NCI-H1436 treated with DMSO at 0.1 percent for 48 hours (cell line): ENCODE measurements around the gene BLMH.

Experiments used
- DNase-seq: peaks from one replicate; lab custom pipeline; 2025; lab: John Stamatoyannopoulos, UW

BLMH gene, protein sequence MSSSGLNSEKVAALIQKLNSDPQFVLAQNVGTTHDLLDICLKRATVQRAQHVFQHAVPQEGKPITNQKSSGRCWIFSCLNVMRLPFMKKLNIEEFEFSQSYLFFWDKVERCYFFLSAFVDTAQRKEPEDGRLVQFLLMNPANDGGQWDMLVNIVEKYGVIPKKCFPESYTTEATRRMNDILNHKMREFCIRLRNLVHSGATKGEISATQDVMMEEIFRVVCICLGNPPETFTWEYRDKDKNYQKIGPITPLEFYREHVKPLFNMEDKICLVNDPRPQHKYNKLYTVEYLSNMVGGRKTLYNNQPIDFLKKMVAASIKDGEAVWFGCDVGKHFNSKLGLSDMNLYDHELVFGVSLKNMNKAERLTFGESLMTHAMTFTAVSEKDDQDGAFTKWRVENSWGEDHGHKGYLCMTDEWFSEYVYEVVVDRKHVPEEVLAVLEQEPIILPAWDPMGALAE

DNA sequence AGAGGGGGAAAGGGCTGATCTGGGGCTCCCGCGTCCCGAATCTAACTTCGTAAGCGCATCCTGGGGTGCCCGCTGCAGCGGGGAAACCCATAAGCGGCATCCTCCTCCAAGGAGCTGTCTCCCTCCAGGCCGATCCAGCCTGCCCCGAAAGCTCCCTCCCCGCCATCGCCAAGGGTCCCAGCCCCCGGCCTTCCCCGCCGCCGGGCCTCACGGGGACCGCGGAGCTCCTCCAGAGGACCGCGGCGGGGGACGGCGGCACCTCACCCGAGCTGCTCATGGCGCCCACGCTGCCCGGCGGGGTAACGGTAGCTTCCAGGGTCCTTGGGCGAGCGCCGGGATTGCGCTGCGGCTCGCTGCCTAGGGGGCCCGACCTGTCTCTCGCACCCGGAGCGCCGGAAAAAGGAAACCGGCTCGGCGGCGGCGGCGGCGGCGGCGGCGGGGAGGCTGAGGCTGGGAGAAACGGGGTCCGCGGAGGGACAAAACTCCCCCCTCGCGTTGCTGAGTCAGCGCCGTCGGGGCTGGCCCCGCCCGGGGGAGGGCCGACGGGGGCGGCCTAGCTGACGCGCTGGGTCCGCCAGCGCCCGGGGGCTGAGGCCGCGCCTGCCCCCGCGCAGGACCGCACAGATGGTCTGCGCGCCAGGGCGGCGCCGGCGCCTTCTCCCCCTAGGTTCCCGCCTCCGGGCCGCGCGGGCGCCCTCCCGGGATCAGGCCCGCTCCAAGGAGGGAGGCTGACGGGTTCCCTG, at the start of gene BLMH:
BLMH (minus strand) TSS at position 402 of the 743 bp plus-strand sequence; CDS start at position 277, 125 bp downstream.
- no peak for DNase-seq

DNA sequence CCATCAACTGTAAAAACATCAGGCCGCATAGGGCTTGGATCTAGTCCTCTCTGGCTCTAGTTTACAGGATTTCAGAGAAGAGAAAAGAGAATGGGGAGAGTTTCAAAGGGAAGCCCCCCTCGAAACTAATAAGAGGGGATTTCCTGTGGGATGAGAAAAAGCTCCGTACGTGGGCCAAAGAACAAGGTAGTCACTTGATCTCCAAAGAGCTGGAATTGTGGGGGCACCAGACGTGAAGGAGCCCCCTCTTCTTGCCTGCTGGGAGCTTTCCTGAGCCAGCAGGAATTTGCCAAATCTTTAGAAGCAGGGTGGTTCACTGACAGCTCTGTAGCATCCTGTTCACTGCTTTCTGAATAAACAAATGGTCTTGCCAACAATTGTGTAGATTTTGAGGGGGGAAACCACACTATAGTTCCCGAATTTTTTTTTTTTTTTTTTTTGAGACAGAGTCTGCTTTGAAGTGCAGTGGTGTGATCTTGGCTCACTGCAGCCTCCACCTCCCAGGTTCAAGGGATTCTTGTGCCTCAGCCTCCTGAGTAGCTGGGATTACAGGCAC, 49.1 kb upstream of the BLMH start:
- no peak for DNase-seq

DNA sequence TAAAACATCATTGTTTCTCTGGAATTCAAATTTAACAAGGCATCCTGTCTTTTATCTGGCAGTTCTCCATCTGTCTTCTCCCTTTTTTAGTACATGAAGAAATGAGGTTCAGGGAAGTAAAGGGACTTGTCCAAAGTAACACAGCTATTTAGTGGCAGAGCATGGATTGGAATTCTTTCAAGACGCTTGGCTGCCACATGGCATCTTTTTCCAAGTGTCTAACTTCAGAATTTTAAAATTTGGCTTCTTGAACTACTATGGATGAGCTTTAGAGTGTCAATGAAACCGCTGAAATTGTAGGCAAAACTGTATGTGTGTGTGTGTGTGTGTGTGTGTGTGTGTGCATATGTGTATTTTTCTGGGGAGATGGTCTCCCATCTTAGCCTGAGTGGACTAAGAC, 47.3 kb upstream of the BLMH start:
- DNase-seq: no peak

DNA sequence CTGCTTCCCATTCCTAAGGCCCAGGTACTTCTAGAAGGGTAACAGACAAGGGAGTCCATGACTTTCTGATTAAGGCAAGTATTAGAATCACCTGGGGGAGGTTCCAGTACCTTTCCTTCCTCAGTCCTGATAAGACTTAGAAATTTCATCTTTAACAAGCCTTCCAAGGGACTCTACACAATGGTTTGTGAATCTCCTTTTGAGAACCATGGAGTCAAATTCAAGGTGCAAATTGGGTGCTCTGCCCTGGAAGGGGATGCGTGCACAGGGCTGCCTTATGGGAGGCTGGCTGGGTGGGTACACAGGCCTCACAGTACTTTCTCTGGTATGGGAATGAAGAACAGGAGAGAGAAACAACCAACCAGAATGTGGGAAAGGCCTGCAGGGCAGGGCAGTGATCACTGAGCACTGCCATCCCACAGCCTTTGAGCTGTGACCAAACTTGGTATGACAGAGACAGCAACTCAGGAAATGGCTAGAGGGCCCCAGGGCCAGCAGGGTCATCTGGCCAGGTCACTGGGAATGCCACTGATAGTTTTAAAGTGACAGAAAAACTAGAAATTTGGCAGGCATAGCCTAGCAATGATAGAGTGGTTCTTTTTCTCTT, 45.8 kb upstream of the BLMH start:
- no peak for DNase-seq

DNA sequence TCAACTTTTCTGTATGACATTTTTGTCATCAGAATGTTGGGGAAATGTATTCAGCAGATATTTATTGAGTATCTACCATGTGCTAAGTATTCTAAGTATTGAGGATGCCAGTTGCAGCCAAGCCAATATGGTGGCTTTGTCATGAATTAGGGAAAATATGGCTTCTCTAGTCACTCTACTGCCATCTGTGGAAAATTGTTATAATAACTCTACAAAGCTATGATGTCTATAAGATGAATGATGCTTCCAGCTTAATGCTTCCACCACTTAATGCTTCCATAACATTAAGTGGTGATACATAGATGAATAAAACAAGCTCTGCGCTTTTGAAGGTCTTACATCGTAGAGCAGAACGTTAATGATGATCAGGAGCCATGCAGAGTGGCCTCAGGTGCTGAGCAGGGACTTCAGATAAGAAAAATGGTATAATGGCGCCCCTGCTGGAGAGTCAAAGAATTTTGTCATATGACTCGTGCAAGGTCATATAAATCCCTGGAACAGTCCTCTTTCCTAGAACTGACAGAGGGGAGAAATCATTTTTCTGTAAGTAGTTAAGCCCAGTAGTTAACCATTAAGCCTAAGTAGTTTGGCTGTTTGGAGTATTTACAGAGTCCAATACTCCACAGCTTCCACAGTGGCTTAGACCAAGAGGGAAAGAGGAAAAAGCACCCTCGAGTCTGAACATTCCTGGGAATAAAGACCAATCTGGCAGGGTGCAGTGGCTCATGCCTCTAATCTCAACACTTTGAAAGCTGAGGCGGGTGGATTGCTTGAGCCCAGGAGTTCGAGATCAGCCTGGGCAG, 44.8 kb upstream of the BLMH start:
- peak; percentile 30 for DNase-seq

DNA sequence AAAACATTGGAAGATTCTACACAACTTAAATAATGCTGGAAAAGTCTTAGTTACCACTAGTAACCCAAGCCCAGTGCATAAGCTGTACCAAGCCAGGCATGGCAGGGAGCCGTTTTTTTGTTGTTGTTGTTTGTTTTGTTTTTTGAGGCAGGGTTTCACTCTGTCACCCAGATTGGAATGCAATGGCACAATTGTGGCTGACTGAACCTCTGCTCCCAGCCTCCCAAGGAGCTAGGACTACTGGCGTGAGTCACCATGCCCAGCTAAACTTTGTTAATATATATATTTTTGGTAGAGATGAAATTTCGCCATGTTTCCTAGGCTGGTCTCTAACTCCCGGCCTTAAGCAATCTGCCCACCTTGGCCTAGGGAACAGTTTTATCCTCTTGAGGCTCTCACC, 42.7 kb upstream of the BLMH start:
- DNase-seq: no peak

DNA sequence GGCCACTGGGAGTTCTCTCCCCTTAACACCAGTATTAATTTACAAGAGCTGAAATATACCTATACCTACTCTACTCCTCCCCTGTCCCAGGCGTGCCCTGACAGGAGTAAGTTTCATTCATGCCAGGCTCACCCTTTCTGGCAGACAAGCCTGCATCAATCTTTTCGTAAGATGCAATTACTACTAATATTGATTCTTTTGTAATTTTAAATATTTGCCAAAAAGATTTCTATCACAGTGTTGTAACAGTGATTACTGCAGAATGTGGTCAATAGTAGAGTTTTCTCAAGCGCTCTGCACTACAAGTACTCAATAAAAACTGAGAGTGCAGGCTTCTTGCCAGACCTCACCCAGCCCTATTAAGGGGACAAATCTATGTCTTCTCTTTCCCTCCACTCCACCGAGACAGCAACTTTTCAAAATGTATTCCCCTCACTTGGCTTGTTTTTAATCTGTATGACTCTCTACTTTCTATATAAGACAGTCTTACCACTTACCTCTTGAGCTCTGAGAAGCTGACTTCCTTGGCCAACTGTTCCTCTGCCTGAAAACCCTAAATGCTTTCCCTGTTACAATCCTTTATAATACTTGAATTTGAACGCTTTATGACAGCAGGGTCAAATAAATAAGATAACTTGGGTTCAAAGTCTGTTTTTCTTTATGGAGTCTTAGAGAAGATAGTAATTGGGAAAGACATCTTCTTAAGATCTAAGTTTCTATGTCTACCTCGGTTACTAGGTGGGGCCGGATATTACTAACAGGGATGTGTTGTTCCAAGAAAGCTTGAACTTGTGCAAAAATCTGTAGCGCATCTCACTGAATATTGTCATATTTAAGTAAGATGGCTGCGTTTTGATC, 42.0 kb upstream of the BLMH start, which contains the start of gene TMIGD1:
TMIGD1 (minus strand) TSS at position 555 of the 858 bp plus-strand sequence. CDS start 1,924 bp downstream, outside the sequence.
- no peak for DNase-seq

DNA sequence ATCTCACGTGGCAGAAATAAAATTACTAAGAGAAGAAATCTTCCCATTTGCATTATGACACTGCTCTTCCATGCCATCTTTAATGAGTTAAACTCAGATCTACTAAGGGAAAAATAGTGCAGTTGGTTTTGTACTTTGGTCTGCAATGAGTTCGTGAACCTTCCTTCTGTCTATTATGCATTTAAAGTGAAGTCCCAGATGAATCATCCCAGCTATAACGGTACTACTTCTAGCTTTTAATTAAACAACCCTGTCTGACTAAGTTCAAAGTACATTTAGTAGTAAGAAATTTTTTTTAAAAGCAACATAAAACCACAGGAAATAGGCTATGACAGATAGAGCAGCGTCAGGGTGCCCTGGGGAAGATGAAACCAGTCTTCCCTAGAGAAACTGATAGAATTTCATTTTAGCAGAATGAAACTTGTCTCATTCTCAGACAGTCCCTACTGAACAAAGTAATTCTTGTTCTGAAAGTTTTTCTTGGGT, 40.4 kb upstream of the BLMH start:
- DNase-seq: no peak

DNA sequence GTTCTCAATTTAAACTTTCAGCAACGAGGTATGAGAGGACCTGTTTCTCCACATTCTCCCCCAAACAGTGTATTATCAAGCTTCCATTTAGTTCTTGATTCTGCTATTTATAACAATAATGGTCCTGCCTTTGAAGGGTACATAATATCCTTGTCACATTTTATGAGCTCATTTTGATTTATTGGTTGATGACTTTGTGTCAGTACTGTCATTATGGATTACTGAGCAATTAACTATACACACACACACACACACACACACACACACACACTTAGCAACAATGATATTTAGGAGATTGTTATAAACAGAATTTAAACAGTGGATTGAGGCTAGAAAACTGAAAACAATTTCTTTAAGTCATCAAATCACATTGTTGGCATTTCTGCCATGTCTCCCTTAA, 35.1 kb upstream of the BLMH start:
- no peak for DNase-seq

DNA sequence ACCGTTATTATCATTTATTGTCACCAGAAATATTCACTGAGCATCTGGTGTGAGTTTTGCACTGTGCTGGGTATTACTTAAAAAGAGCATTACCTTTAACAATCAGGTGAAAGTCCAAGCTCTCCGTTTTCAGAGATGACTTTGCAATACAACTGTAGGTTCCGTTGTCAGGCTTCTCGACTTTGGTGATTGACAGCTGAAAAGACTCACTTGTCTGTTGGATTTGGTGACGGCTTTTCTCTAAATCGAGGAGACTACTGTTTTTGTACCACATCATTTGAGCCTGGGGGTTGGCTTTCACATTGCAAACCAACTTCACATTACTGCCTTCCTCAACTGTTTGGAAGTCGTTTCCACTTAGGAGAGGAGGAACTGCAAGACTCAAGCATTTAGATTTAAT, 33.0 kb upstream of the BLMH start:
- DNase-seq: no peak

DNA sequence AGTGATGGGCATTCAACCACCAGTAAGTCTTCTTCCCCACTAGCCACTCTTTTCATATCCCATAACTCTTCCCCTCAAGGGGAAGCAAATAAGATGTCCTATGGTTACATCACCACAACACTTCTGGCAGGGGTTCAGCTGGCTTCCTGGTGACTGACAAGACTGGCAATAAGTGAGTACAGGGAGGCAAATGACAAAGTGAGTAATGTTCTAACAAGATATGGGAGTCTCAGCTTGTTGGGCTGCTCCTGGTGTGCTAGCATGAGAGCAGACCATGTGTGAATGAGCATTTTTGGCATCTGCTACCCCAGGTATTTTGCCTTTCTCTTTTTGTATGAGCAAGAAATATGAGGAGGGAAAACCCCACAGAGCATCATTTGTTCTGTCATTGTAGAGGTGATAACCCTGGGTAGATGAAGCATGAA, 32.2 kb upstream of the BLMH start:
- DNase-seq: no peak

DNA sequence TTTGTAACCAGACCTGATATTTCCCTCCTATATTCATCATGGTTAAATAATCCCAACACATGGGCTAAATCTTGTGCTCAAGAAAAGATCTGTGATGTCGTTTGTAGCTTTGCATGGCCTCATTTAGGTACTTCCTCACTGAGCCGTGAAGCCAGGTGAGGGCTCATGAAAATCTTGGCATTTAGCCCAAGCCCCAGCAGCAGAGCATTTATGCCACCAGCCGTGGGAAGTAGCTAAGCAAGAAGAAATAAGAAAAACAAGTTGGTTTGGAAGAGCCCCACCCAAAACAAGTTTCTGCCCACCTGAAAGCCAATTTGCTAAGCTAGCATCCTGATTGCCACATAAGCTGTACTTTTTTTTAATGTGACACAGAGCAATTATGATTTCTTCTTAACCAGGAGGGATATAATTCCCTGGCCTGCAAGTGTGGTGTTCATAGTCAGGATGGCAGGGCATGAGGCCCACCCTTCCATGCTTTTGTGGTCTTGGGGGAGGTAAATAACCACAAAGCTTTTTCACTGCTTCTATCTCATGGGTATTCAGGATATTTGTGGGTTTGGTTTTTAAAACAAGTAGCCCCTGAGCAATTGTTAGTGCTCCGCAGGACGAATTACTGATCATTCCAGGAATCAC, 31.6 kb upstream of the BLMH start:
- DNase-seq: no peak

DNA sequence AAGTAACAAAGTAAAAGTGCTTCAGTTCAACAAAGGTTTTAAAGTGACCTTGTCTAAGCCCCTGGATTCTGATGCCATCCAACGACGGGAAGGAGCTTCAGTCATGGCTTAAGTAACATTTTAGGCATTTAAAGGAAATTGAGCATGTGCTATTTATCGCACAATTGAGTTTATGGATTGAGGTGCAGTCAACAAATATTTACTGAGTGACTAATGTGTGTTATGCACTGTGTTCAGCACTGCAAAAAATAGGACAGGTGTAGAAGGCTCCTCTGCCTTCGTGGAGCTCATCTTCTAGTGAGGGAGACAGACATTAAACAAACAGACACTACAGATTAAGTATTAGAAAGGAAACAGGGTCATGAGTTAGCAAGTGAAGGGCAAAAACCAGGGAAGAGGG, 29.6 kb upstream of the BLMH start:
- no peak for DNase-seq

DNA sequence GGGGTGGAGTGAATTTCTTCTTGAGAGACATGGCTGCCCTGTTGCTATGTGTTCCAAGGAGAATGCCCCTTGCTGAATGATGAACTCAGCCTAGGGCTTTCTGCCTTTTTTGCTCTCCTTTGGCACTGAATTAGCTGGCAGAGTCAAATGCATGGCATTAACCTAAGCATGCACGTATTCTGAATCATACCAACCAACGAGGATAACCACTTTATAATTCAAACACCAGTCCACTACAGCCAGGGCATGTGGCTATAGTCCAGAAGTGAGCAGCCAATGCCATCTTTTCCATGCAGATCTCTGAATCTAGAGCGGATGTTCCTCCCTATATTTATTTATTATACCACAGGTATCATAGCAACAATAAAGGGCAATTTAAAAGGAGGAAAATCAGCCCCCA, 26.4 kb upstream of the BLMH start:
- no peak for DNase-seq

DNA sequence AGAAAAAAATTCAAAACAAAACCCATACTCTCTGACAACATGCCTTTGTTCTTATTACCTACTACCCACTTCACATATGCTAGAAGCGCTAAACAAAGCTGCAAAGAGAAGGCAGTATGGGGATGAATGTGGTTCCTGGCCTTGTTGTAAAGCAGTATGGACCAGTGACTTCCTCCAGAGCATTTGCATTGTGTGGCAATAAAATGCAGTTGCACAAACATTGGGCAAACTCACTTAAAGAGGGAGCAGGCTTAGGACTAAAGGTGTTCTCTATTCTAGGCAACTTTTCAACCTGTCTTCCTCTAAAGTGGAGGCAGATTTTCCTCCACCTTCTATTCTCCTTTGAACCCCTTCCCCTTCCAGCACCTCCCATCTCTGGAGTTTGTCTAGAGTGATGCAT, 25.0 kb upstream of the BLMH start:
- no peak for DNase-seq

DNA sequence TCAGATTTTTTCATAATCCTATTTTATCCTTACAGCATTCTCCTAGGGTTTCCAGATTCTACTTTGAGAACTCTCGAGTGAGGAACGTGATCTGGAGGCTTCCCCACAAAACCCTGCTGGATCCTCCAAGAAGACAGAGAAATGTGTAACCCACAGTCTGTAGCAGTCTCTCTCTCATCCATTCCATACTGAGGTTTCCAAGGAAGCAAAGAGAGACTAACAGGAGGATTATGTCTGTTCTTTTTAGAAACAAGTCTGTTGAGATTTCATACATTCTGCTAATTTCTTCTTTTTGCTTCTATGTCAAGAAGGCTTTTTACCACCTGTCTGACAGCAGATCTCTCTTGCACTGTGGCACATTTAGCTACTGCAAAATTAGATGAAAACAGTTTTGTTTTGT, 23.4 kb upstream of the BLMH start:
- DNase-seq: no peak

DNA sequence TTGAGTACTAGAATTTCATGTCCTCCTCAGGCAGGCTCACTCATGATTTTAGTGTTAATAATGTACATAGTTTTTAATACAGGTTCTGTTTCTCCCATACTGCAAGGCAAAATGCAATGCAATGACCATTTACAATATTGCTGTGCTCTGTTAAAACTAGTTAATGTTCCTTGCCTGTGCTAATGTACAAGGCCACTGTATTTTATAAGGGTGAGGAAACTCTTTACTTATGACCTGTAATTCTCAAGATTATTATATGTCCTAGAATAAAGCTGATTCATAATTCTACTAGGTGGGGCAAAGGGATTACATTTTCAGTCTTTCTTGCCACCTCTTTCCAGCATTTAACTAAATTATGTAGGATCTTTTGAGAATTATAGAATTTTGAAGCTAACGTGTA, 22.7 kb upstream of the BLMH start:
- DNase-seq: no peak

DNA sequence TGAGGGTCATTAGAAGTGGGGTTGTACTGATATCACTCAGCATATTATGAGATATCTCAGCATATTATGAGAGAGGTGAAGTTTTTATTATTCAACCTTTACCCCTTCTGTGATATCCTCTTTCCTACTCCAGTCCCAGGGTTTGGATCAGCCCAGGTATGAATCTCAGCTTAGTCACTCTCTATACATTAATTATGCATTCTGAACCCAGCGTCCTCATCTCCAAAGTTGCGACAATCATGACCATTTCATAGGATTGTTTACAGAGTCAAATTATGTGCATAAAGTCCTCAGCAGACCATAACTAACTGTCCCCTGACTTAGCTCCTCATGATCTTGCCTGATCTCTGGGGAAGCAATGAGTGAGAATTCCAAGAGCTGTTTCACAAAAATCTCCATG, 20.5 kb upstream of the BLMH start:
- no peak for DNase-seq

DNA sequence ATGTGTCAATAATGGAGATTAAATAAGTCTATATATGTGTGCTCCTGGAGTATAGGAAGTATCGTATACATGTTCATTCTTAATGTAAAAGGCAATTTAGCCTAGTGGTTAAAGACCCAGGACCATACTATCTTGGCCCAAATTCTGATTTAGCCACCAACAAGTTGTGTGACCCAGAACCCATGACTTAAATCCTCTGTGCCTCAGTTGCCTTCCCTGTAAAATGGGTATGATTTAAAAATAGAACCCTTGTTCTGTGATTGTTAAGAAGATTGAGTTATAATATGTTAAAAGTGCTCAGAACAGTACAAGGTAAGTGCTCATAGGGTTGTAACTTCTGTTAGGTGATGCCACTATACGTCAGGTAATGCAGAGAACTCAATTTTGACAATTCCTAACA, 18.8 kb upstream of the BLMH start:
- DNase-seq: no peak

DNA sequence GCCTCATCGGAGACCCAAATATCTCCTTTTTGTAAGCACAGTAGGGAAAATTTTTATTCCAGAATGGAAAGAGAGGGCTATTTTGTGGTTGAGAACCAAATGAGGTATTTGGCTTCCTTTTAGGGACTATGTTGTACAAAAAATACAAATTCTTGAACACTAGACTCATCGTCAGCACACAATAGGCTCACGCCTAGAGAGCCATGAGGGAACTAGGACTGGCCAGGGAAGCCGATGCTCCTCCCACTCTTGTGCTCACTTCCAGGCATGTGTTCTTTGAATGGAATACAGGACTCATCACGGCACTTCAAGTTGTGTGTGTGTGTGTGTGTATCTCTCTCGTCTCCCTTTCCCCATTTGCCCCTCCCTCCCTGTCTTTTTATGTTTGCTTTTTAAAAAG, 17.8 kb upstream of the BLMH start:
- no peak for DNase-seq
